ENCODE results near the gene ARL5A. TPM values are rescaled to one million over a fixed set of nuclear protein-coding genes. Genes with fewer than 3 reads are reported as not detected.

ARL5A gene
- total and polyA plus RNA-seq, 9 of the 15 experiments (the other 6 are each of a cell fraction or from before 2014, with no cell fraction given) = 16.3 to 117 (median 88.4) TPM

GRCh38 chr2:151828143-151828889, at the start of gene ARL5A (continued):
- TF ChIP-seq CTBP1 (IDR thresholded peaks at IDR 0.05; ENCODE audit: borderline replicate concordance) (peak; percentile 88), PRMT5 (CRISPR knock-in tag; IDR thresholded peaks at IDR 0.05) (no peak), ZNF140 (CRISPR knock-in tag; IDR thresholded peaks at IDR 0.05) (no peak), TGIF2 (CRISPR knock-in tag; IDR thresholded peaks at IDR 0.05) (no peak), ATF1 (CRISPR knock-in tag; IDR thresholded peaks at IDR 0.05) (no peak), ATF1 (tag; IDR thresholded peaks at IDR 0.05) (peak; percentile 84), LEF1 (IDR thresholded peaks at IDR 0.05) (peak; percentile 61; the same call in 1 of the 2 replicates), NCOA1 (IDR thresholded peaks at IDR 0.05; ENCODE audit: low read depth) (0 out of 2 replicates have a peak, but pooled peaks have one; percentile 70), KLF13 (tag; IDR thresholded peaks at IDR 0.05; ENCODE audit: borderline replicate concordance, low read depth) (peak; percentile 36; the same call in 1 of the 2 replicates), ZNF263 (CRISPR knock-in tag; IDR thresholded peaks at IDR 0.05; ENCODE audit: borderline replicate concordance) (peak; percentile 94), HLTF (IDR thresholded peaks at IDR 0.05) (peak; percentile 37; the same call in 1 of the 2 replicates), GABPB1 (CRISPR knock-in tag; IDR thresholded peaks at IDR 0.05) (peak; percentile 65; the same call in 1 of the 2 replicates), ZNF780A (CRISPR knock-in tag; IDR thresholded peaks at IDR 0.05) (no peak; the same call in 1 of the 2 replicates), C11orf30 (IDR thresholded peaks at IDR 0.05; ENCODE audit: low read depth) (no peak), BMI1 (IDR thresholded peaks at IDR 0.05; ENCODE audit: low read length) (no peak), GABPB2 (CRISPR knock-in tag; conservative IDR thresholded peaks at IDR 0.05) (no peak), ZNF224 (CRISPR knock-in tag; IDR thresholded peaks at IDR 0.05) (no peak), CREM (IDR thresholded peaks at IDR 0.05; ENCODE audit: low read depth) (peak; percentile 82), TAF1 (IDR thresholded peaks at IDR 0.05; ENCODE audit: control insufficient read depth, extremely low read depth, insufficient read depth, low read length, severe bottlenecking) (peak; percentile 90), NEUROD1 (IDR thresholded peaks at IDR 0.05; ENCODE audit: borderline replicate concordance, low read depth, low read length, partially characterized antibody) (peak; percentile 76), TAF9B (IDR thresholded peaks at IDR 0.05; ENCODE audit: partially characterized antibody) (peak; percentile 74)
- TF ChIP-seq, protein P1, sequence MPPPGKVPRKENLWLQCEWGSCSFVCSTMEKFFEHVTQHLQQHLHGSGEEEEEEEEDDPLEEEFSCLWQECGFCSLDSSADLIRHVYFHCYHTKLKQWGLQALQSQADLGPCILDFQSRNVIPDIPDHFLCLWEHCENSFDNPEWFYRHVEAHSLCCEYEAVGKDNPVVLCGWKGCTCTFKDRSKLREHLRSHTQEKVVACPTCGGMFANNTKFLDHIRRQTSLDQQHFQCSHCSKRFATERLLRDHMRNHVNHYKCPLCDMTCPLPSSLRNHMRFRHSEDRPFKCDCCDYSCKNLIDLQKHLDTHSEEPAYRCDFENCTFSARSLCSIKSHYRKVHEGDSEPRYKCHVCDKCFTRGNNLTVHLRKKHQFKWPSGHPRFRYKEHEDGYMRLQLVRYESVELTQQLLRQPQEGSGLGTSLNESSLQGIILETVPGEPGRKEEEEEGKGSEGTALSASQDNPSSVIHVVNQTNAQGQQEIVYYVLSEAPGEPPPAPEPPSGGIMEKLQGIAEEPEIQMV (tag; conservative IDR thresholded peaks at IDR 0.05; ENCODE audit: low read depth) = no peak
- TF ChIP-seq, protein P2, sequence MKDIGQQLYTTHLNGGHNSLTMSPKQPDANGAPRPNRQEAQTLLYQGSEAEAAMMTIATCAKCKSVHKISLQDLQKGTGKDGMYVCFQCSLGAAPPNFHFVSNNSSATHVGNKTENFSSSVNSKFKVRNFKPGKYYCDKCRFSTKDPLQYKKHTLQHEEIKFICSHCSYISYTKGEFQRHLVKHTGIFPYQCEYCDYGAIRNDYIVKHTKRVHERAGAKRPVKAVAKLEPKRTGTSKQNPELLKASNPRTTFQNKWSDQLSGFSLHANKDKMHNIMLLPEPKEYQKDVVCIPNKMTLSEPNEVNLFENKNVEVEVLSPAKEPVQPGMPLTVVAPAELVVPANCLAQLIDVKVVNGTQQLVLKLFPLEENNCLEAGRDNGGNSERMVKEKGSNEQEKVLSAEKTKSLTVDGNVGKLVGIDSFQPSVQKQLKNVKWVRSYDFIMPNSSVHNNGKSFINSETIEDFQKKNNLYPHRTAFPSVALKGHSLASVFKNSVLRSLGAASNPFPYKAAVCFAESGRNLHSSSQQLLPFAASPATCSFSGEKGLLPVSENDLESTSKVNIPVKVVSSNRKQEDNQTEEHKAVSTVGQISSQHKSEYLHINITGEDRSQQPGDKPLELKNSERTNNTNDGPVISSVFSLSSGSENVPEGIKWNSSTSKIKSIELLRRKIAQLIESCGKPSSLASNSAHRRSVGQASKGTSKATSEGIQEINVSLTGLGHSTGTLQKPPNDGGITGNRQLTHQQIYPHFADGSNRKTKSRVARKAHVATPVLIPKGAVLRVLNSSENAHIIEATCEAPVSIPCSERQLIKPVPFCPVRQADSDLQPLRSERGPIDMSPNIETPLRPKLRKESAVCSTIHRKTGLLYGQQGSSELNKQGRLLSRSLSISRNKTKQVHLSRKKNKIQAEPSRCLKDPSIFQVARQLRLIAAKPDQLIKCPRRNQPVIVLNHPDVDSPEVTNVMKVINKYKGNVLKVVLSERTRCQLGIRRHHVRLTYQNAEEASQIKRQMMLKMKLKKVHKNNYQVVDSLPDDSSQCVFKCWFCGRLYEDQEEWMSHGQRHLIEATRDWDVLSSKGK (CRISPR knock-in tag; IDR thresholded peaks at IDR 0.05) = no peak
- TF ChIP-seq, protein P3, sequence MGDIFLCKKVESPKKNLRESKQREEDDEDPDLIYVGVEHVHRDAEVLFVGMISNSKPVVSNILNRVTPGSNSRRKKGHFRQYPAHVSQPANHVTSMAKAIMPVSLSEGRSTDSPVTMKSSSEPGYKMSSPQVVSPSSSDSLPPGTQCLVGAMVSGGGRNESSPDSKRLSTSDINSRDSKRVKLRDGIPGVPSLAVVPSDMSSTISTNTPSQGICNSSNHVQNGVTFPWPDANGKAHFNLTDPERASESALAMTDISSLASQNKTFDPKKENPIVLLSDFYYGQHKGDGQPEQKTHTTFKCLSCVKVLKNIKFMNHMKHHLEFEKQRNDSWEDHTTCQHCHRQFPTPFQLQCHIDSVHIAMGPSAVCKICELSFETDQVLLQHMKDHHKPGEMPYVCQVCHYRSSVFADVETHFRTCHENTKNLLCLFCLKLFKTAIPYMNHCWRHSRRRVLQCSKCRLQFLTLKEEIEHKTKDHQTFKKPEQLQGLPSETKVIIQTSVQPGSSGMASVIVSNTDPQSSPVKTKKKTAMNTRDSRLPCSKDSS (IDR thresholded peaks at IDR 0.05; ENCODE audit: low read depth, partially characterized antibody) = no peak

All from K562 (cell line).